WTC11 (cell line): Measurements from ENCODE around the gene SARDH.

Experiments used
- ATF6 ChIP-seq: sonication (generic); formaldehyde crosslinking; IDR thresholded peaks from 2 replicates; pipeline ENCODE4 v1.8.1; 2023; ENCODE audit warnings: mild to moderate bottlenecking, missing genetic modification reagents
- CREM ChIP-seq: sonication (generic); formaldehyde crosslinking; IDR thresholded peaks from 2 replicates; pipeline ENCODE4 v1.8.1; 2022; ENCODE audit warnings: mild to moderate bottlenecking, missing genetic modification reagents, moderate library complexity
- CTCF ChIP-seq: fragments of 200-600 bp; IDR thresholded peaks from 2 replicates; pipeline ENCODE4 v1.8.0; 2022; ENCODE audit warnings: antibody characterized with exemption
- E2F1 ChIP-seq: sonication (generic); formaldehyde crosslinking; IDR thresholded peaks from 2 replicates; pipeline ENCODE4 v1.8.0; 2022; ENCODE audit warnings: mild to moderate bottlenecking, missing genetic modification reagents
- E2F5 ChIP-seq: sonication (generic); formaldehyde crosslinking; IDR thresholded peaks from 2 replicates; pipeline ENCODE4 v1.8.1; 2022; ENCODE audit warnings: mild to moderate bottlenecking, moderate library complexity, missing genetic modification reagents
- RELA ChIP-seq: sonication (generic); formaldehyde crosslinking; IDR thresholded peaks from 2 replicates; pipeline ENCODE4 v1.8.1; 2022; ENCODE audit warnings: missing genetic modification reagents, mild to moderate bottlenecking, borderline replicate concordance
- SP1 ChIP-seq: sonication (generic); formaldehyde crosslinking; conservative IDR thresholded peaks from 2 replicates; pipeline ENCODE4 v1.8.1; 2022; ENCODE audit warnings: missing genetic modification reagents
- TCF7 ChIP-seq: sonication (generic); formaldehyde crosslinking; IDR thresholded peaks from 2 replicates; pipeline ENCODE4 v1.8.0; 2022; ENCODE audit warnings: mild to moderate bottlenecking, low read depth, missing genetic modification reagents, moderate library complexity
- USF2 ChIP-seq: sonication (generic); formaldehyde crosslinking; IDR thresholded peaks from 2 replicates; pipeline ENCODE4 v1.8.1; 2023; ENCODE audit warnings: mild to moderate bottlenecking, missing genetic modification reagents, moderate library complexity
- ZNF512 ChIP-seq: sonication (generic); formaldehyde crosslinking; IDR thresholded peaks from 2 replicates; pipeline ENCODE4 v1.8.1; 2022; ENCODE audit warnings: missing genetic modification reagents, borderline replicate concordance

GRCh38 chr9:133682818-133683585, 55.1 kb downstream of the SARDH start:
- TF ChIP-seq SP1, result no peak
- no peak for TF ChIP-seq CTCF
- TF ChIP-seq USF2, result no peak
- no peak for TF ChIP-seq RELA (CRISPR knock-in tag)
- TF ChIP-seq ATF6 (CRISPR knock-in tag), result no peak
- TF ChIP-seq TCF7, result no peak
- TF ChIP-seq CREM (CRISPR knock-in tag), result no peak
- no peak for TF ChIP-seq ZNF512
- TF ChIP-seq E2F5 (CRISPR knock-in tag), result no peak
- TF ChIP-seq E2F1 (CRISPR knock-in tag), result no peak
